Kidney (tissue), 14 donors: Measurements from ENCODE around the gene DUSP8. TPM values are rescaled to one million over a fixed set of nuclear protein-coding genes. Genes with fewer than 3 reads are reported as not detected.

Source experiments
- DNase-seq, 5 donors: peaks; one replicate each; pipeline ENCODE4 v3.0.0-alpha.2; 2013 to 2020
- FAIRE-seq: peaks from 2 replicates; lab custom pipeline; 2012; peaks lifted over from hg19 to GRCh38; lab: Jason Lieb, UNC
- H3K27ac ChIP-seq, 2 donors: one replicate each; pipeline ENCODE4 v1.7.0; 2013; ENCODE audit warnings: low read depth in 2 of 2, low read length in 2 of 2, inconsistent platforms in 1 of 2
- H3K27me3 ChIP-seq: one replicate; pipeline ENCODE4 v1.7.1; 2013; ENCODE audit warnings: low read length, inconsistent platforms; ENCODE audit not compliant: control insufficient read depth, insufficient read depth
- H3K36me3 ChIP-seq, 3 donors: one replicate each; pipeline versions ENCODE4 v1.7.0 to v1.7.1; 2013; ENCODE audit warnings: low read length in 3 of 3, control low read depth in 1 of 3, inconsistent platforms in 1 of 3; ENCODE audit not compliant: insufficient read depth in 3 of 3, control insufficient read depth in 2 of 3
- H3K4me1 ChIP-seq, 3 donors: one replicate each; pipeline versions ENCODE4 v1.7.0 to v1.7.1; 2013; ENCODE audit warnings: low read length in 3 of 3, inconsistent platforms in 1 of 3, low read depth in 1 of 3; ENCODE audit not compliant: control insufficient read depth in 2 of 3, insufficient read depth in 2 of 3
- H3K4me3 ChIP-seq, 3 donors: one replicate each; pipeline versions ENCODE4 v1.7.0 to v1.8.1; 2013; ENCODE audit warnings: low read length in 3 of 3, control low read depth in 1 of 3, inconsistent platforms in 1 of 3
- H3K9ac ChIP-seq, 3 donors: one replicate each; pipeline versions ENCODE4 v1.7.0 to v1.7.1; 2013; ENCODE audit warnings: low read length in 3 of 3, control low read depth in 1 of 3, inconsistent platforms in 1 of 3
- H3K9me3 ChIP-seq, 3 donors: one replicate each; pipeline versions ENCODE4 v1.7.0 to v1.7.1; 2013; ENCODE audit warnings: low read length in 3 of 3, control low read depth in 1 of 3, inconsistent platforms in 1 of 3; ENCODE audit not compliant: control insufficient read depth in 2 of 3, insufficient read depth in 1 of 3
- intact Hi-C: fragments of 100-400 bp; cut with DNase I; formaldehyde crosslinking; loops from one replicate; pipeline ENCODE4 v1.11.1; 2022
- polyA plus RNA-seq: library from polyadenylated mRNA; stranded (reverse); fragments of 350-450 nt; fragmentation: Illumina TruSeq; extraction: RNeasy Lipid Tissue Mini Kit (QIAGEN cat#74804); gene quantifications from one replicate; pipeline ENCODE4 v1.2.3, GENCODE V29; 2014; ENCODE audit warnings: low read depth, low replicate concordance; ENCODE audit not compliant: insufficient read depth
- total RNA-seq: library from RNA; stranded (reverse); fragmentation: NEBNext Ultra II Directional; extraction: Animal tissue kit (Norgen Biotek cat#: 25700); gene quantifications from one replicate; pipeline ENCODE4 v1.2.1, GENCODE V29; 2021
- TF ChIP-seq, protein P1 (sequence below): IDR thresholded peaks from 3 replicates; pipeline ENCODE4 v1.5.1; 2012; ENCODE audit warnings: mild to moderate bottlenecking, moderate library complexity, borderline replicate concordance; ENCODE audit not compliant: insufficient read depth; ENCODE audit errors: extremely low read depth
- donor health status: control.
- donor health status: control.
- donor health status: control.
- donor health status: control.
- donor health status: control.
- donor health status: DM: yes; HTN: yes; CAD: no.
- donor health status: Normal renal cell carcinoma (clear cell type).

The DUSP8 gene
- total and polyA plus RNA-seq, 2 donors from 2014 or later = 1.9 to 9.1 TPM

DNA sequence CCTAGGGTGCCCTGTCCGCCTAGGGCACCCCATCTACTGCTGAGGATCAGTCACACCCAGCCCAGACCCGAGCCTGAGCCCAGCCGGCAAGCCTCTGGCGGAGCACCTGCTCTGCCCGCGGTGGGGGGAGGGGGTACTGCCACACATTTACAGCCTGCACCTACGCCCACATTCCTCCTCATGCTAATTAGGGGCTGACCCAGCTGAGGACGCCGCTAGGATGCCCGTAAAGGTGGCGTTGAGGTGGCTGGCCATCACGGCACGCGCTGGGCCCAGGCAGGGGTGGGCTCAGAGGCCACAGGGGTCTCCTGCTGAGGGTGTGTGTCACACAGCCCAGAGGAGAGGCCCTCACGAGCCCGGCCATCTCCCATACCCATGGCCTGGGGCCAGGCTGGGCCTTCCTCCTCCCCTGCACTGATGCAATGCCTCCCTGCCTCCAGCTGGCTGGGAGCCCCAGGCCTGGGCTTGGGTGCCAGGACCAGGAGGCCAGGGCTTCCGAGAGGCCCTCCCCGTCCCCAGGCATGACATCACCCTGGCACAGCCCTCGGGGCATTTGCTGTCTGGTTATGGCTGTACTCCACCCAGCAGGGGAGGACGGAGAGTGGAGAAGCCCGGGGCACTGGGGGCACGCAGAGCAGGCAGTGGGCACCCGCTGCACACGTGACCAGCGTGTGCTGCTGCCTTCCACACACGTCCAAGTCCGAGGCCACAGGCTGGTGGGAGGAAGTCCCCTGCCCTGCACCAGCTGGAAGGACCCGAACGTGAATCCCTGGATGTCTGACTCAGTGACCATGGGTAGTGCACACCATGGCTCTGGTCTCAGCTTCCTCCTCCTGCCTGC is 12.7 kb downstream of the DUSP8 start:
- Histone ChIP-seq H3K4me1 (peaks cover 0 to 20% (median 3%) of the 10 kb centered on the region in 3 donors), H3K9me3 (no peaks in the 10 kb centered on the region), H3K36me3 (no peaks in the 10 kb centered on the region), H3K27me3 (no peaks in the 10 kb centered on the region), H3K27ac (peak overlapping the region; percentile 90 to 95), H3K4me3 (peak overlapping the region in 1 of 3 donors; percentile 1), H3K9ac (peak overlapping the region in 1 of 3 donors; percentile 59)
- TF ChIP-seq, protein P1, sequence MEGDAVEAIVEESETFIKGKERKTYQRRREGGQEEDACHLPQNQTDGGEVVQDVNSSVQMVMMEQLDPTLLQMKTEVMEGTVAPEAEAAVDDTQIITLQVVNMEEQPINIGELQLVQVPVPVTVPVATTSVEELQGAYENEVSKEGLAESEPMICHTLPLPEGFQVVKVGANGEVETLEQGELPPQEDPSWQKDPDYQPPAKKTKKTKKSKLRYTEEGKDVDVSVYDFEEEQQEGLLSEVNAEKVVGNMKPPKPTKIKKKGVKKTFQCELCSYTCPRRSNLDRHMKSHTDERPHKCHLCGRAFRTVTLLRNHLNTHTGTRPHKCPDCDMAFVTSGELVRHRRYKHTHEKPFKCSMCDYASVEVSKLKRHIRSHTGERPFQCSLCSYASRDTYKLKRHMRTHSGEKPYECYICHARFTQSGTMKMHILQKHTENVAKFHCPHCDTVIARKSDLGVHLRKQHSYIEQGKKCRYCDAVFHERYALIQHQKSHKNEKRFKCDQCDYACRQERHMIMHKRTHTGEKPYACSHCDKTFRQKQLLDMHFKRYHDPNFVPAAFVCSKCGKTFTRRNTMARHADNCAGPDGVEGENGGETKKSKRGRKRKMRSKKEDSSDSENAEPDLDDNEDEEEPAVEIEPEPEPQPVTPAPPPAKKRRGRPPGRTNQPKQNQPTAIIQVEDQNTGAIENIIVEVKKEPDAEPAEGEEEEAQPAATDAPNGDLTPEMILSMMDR = no peak
- intact Hi-C loops = no loop called here
- no peak for FAIRE-seq
- DNase-seq = peak; percentile 82 to 97 (median 83)

DNA sequence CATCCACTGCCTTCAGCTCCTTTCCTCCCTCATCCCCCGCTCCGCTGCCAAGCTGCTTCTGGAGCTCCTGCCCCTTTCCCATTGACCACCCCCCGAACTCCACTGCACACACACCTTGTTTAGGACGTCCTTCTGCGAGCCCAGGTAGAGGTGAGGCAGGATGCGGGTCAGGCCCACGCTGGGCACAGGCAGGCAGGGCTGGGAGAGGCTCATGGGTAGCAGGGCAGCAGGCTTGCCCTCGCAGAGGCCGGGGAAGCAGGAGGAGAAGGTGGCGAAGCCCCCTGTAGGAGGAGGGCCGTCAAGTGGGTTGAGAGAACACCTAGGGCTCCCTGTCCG is 13.3 kb downstream of the DUSP8 start:
- DNase-seq (no peak), FAIRE-seq (no peak)
- Histone ChIP-seq H3K27ac (peak overlapping the region; percentile 90 to 95), H3K4me1 (peaks cover 0 to 21% (median 3%) of the 10 kb centered on the region in 3 donors), H3K4me3 (peak overlapping the region in 1 of 3 donors; percentile 1), H3K9me3 (no peaks in the 10 kb centered on the region), H3K9ac (peak overlapping the region in 1 of 3 donors; percentile 59), H3K27me3 (no peaks in the 10 kb centered on the region), H3K36me3 (no peaks in the 10 kb centered on the region)
- TF ChIP-seq, protein P1 = no peak
- intact Hi-C loops = no loop called here

DNA sequence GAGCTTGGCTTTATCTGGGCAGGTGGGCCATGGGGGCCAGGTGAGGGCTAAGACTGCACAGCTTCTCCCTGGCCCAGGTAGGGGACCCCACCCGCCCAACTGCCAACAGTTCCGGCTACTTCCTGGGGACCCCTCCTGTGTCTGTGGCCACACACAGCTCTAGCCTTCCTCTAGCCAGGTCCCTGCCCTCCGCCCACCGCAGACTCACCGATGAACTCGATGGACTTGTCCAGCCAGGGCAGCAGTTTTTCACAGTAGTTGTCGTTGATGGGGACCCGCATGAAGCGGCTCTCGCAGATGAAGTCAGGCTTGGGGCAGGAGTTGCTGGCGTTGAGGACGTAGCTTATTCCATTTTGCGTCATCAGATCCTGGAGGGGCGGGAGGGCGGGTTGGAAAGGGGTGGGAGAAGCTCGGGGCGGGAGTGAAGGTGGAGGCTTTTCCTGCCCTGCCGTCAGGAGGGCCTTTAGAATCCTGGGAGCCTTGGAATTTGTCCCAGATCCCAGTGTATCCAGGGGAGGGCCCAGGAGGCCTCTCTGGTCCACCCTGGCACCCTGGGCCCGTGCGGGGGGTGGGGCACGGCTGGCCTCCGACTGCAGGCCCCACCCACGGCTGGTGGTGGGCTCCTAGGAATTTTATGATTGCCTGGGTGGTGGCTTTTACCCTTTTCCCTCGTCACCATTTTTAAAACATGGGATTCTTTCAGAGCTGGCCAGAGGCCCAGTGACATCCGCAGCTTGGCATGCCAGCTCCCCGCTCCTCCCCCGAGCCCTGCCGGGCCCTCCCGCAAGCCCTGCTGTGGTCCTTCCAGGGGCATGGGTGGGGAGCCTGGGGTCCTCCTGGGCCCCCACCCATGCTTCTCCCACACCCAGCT is 13.9 kb downstream of the DUSP8 start:
- Histone ChIP-seq H3K9me3 (no peaks in the 10 kb centered on the region), H3K9ac (peak overlapping the region in 1 of 3 donors; percentile 69), H3K27me3 (no peaks in the 10 kb centered on the region), H3K36me3 (no peaks in the 10 kb centered on the region), H3K27ac (peak overlapping the region; percentile 90 to 95), H3K4me1 (peaks cover 0 to 21% (median 3%) of the 10 kb centered on the region in 3 donors), H3K4me3 (peak overlapping the region in 1 of 3 donors; percentile 1)
- intact Hi-C loops = no loop called here
- TF ChIP-seq, protein P1 = no peak
- DNase-seq (peak in 3 of 5 donors; percentile 52 to 89 (median 53)), FAIRE-seq (no peak)
